ENCODE data around the gene HYKK.

DNA sequence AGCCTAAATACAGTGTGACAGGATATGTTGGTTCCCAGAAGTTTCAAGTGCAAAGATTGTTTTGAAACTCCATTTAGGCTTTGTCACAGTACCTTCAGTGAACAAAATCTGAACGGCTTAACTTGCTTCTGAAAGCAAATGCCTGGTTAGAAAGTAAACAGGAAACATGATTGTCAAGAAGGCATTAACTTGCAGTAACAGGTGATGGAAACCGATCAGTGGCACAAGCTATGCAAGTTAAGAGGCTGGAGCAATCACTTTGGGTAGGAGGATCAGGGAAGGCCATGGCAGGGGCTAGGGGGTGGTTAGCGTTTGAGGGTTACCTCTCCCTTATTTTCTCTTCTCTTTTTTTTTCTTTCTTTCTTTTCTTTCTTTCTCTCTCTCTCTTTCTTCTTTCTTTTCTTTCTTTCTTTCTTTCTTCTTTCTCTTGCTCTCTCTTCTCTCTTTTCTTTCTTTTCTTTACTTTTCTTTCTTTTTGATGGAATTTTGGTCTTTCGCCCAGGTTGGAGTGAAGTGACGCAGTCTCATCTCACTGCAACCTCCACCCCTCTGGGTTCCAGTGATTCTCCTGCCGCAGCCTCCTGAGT is 2.4 kb downstream of the HYKK start:
- TF ChIP-seq, protein P1, sequence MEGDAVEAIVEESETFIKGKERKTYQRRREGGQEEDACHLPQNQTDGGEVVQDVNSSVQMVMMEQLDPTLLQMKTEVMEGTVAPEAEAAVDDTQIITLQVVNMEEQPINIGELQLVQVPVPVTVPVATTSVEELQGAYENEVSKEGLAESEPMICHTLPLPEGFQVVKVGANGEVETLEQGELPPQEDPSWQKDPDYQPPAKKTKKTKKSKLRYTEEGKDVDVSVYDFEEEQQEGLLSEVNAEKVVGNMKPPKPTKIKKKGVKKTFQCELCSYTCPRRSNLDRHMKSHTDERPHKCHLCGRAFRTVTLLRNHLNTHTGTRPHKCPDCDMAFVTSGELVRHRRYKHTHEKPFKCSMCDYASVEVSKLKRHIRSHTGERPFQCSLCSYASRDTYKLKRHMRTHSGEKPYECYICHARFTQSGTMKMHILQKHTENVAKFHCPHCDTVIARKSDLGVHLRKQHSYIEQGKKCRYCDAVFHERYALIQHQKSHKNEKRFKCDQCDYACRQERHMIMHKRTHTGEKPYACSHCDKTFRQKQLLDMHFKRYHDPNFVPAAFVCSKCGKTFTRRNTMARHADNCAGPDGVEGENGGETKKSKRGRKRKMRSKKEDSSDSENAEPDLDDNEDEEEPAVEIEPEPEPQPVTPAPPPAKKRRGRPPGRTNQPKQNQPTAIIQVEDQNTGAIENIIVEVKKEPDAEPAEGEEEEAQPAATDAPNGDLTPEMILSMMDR (IDR thresholded peaks at IDR 0.05) = no peak
- no peak for TF ChIP-seq ZFX (IDR thresholded peaks at IDR 0.05; ENCODE audit: borderline replicate concordance)
